GM12872 (cell line): ENCODE data around the gene NCEH1.

ENCODE experiments used
- TF ChIP-seq, protein P1 (sequence below): IDR thresholded peaks from 3 replicates; pipeline ENCODE4 v1.5.1; 2011; ENCODE audit warnings: low read depth, mild to moderate bottlenecking, low read length, moderate library complexity; ENCODE audit not compliant: insufficient read depth

NCEH1 gene

DNA sequence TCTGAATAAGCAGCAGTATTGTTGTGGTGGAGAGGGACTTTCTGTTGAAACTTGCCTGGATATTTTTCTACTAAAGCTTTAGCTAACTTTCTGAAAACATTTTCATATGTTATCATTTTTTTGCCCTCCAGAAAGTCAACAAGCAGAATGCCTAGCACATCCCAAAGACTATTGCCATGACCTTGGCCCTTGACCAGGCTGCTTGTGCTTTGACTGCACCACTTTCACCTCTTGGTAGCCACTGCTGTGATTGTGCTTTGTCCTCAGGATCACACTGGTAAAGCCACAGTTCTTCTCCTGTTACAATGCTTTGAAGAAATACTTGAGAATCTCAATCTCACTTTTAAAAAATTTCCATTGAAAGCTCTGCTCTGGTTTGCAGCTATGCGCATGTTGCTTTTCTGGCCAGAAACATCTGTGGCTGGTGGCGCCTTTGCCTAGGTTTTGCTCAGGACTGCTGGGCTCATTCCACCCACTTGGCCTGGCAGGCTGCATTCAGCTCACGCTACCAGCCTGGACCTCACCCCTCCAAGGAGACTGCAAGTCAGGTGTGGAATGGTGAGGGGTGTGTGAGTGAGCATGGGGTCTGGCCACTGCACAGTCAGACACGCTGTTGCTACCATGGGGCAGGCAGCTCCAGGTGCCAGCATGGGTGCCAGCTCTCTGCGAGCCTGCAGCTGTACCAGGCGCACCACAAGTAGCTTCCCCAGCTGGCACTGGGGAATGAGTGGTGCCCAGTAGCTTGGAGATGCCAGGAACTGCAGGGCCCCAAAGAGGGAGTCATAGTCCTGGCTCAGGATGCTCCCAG, 97.8 kb downstream of the NCEH1 start:
- TF ChIP-seq, protein P1, sequence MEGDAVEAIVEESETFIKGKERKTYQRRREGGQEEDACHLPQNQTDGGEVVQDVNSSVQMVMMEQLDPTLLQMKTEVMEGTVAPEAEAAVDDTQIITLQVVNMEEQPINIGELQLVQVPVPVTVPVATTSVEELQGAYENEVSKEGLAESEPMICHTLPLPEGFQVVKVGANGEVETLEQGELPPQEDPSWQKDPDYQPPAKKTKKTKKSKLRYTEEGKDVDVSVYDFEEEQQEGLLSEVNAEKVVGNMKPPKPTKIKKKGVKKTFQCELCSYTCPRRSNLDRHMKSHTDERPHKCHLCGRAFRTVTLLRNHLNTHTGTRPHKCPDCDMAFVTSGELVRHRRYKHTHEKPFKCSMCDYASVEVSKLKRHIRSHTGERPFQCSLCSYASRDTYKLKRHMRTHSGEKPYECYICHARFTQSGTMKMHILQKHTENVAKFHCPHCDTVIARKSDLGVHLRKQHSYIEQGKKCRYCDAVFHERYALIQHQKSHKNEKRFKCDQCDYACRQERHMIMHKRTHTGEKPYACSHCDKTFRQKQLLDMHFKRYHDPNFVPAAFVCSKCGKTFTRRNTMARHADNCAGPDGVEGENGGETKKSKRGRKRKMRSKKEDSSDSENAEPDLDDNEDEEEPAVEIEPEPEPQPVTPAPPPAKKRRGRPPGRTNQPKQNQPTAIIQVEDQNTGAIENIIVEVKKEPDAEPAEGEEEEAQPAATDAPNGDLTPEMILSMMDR, result no peak

DNA sequence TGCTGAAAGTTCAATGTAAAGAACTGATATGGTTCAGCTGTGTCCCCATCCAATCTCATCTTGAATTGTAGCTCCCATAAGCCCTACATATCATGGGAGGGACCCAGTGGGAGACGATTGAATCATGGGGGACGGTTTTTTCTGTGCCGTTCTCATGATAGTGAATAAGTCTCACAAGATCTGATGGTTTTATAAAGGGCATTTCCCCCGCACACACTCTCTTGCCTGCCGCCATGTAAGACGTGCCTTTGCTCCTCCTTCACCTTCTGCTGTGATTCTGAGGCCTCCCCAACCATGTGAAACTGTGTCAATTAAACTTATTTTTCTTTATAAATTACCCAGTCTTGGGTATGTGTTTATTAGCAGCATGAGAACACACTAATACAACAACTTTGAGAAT, 101.1 kb downstream of the NCEH1 start:
- TF ChIP-seq, protein P1, result no peak

DNA sequence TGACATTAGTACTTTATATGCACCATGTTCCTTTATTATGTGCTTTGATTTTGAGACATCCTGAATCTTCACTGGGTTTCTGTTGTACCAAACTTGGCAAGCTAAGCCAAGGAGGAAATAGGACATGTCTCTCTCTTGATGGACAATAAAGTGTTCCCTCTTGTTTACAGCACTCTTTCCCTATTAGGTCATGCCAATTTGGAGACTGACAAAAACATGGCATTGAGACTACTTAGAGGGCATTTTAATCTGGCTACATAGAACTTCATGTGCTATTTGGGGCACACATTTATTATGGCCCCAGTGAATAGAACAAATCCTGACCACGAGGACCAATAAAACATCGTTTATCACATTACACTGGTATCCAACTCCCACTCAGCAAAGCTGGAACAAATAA, 102.3 kb downstream of the NCEH1 start:
- TF ChIP-seq, protein P1, result no peak

DNA sequence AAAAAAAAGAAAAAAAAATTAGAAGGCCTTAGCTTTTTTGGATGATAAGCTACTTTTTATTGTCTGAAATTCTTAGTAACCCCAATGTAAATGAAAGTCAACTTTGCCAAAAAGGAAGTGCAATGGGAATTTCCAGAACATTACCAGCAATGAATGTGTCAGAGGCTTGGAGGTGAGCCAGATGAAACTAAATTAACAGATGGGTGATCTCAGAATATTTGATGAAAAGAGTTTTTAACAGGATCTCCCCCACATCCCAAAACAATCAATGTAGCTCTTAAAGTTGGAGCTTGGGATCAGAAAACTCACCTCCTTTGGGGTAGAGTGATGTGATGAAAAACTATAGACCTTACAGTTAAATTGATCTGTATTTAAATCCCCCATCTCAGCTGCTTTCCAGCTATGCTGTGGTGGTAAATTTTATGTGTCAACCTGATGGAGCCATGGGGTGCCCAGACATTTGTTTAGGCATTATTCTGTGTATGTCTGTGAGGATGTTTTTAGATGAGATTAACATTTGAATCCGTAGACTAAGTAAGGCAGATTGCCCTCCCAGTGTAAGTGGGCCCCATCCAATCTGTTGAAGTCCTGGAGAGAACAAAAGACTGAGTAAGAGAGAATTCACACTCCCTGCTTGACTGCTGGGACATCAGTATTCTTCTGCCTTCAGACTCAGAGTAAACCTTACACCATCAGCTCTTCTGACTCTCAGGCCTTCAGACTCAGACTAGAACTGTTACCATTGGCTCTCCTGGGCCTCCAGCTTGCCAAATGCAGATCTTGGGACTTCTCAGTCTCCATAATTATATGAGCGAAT, 103.4 kb downstream of the NCEH1 start:
- TF ChIP-seq, protein P1, result no peak

DNA sequence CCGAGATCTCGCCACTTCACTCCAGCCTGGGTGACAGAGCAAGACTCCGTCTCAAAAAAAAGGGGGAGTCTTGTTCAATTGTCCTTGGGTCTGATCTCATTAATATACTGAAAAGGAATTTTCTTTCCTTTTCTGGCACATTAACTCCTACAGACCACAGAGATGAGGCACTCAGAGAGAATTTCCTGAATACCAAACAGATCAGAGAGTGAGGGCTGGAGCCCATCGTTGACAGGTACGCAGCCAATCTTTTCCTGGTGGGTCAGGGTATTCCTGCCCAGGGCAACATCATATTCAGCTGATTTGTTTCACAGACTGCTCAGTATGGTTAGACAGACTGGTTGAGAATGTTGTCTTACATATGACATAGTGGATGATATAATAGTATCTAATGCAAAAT, 104.8 kb downstream of the NCEH1 start:
- TF ChIP-seq, protein P1, result no peak

DNA sequence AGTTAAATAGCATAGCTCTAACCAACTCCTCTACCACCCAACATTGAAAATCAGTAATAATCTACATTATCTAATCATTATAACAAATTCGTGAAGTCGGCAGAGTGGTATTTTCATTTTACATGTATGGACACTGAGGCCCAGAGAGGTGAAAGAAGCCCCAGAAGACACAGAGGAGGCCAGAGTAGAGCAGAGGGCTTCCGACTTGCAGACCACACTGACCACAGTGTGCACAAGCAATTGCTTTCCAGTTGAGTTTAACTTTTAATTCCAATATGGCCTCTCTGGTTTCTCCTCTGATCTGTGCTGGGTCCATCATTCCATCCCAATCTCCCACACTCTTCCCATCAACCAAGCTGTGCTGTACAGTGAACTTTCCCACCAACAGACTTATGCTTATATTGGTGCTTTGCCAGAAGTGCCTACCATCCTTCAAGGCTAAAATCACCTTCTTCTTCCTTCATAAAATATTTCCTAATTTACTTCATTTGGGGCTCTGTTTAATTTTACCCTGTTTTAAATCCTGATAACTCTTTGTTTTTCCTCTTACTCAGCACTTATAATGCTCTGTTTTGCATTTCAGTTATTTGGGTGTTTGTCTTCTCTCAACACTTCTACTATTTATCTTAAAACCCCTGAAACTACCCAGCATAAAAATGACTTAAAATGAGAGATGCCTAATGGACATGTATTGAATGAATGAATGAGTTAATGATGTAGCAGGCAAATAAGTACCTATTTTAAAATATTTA, 105.8 kb downstream of the NCEH1 start:
- TF ChIP-seq, protein P1, result no peak
